ENCODE measurements around the gene LRMDA. TPM values are rescaled to one million over a fixed set of nuclear protein-coding genes. Genes with fewer than 3 reads are reported as not detected.

LRMDA gene
- total RNA-seq, 1 donor from 2014 or later = 0.19 TPM

DNA sequence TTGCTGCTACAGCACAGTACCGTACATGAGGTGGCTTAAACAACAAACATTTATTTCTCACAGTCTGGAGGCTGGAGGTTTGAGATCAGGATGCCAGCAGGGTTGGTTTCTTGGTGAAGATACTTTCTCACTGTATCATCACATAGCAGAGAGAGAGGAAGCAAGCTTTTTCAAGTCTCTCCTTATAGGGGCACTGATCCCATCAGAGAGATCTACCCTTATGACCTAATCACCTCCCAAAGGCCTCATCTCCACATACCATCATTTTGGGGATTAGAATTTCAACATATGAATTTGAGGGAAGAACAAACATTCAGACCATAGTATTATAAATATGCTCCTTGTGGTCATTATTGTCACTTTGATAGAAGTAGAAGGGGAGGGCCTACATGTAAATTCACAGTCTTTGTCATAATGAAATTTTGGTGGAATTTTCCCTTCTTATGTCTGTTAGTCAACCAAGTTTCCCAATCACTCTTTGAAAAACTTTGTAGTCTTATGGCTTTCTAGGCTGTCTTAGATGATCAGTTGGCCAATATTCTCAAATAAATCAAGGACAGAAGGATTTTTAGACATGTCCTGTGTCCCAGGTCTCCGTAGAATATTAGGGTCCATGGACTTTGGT is 606.2 kb downstream of the LRMDA start:
- TF ChIP-seq, protein P1, sequence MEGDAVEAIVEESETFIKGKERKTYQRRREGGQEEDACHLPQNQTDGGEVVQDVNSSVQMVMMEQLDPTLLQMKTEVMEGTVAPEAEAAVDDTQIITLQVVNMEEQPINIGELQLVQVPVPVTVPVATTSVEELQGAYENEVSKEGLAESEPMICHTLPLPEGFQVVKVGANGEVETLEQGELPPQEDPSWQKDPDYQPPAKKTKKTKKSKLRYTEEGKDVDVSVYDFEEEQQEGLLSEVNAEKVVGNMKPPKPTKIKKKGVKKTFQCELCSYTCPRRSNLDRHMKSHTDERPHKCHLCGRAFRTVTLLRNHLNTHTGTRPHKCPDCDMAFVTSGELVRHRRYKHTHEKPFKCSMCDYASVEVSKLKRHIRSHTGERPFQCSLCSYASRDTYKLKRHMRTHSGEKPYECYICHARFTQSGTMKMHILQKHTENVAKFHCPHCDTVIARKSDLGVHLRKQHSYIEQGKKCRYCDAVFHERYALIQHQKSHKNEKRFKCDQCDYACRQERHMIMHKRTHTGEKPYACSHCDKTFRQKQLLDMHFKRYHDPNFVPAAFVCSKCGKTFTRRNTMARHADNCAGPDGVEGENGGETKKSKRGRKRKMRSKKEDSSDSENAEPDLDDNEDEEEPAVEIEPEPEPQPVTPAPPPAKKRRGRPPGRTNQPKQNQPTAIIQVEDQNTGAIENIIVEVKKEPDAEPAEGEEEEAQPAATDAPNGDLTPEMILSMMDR (IDR thresholded peaks at IDR 0.05) = no peak
- no peak for DNase-seq (ENCODE audit: extremely low spot score, unreplicated experiment)
- peaks cover 9% of the 10 kb centered on the region for H3K9me3 Mint-ChIP-seq (ENCODE audit: unreplicated experiment)

DNA sequence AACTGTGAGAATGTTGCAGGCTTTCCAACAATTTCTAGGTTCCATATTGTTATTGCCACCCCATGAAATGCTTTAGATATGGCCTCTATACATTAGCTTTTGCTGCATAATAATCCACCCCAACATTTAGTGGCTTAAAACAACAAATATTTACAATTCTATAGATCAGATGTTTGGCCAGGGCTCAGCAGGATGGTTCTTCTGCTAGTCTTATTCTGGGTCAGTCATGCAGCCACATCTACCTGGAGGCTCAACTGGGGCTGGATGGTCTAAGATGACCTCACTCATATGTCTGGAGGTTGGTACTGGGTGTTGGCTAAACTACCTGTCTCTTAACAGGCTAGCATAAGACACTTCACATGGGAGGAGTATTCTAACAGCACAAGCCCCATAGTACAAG is 607.3 kb downstream of the LRMDA start:
- Mint-ChIP-seq H3K36me3 (ENCODE audit: unreplicated experiment) (no peaks in the 10 kb centered on the region), H3K27me3 (ENCODE audit: unreplicated experiment) (peaks cover 17% of the 10 kb centered on the region), H3K27ac (ENCODE audit: unreplicated experiment) (no peak overlapping the region), H3K9me3 (ENCODE audit: unreplicated experiment) (peaks cover 9% of the 10 kb centered on the region), H3K4me3 (ENCODE audit: unreplicated experiment) (no peak overlapping the region), H3K4me1 (ENCODE audit: unreplicated experiment) (peaks cover 14% of the 10 kb centered on the region)
- TF ChIP-seq, protein P1 (IDR thresholded peaks at IDR 0.05) = no peak
- DNase-seq (ENCODE audit: extremely low spot score, unreplicated experiment) = no peak

More for the DNA sequence above, 606.2 kb downstream of the LRMDA start:
- H3K4me1 Mint-ChIP-seq (ENCODE audit: unreplicated experiment) = peaks cover 15% of the 10 kb centered on the region
- no peak overlapping the region for H3K4me3 Mint-ChIP-seq (ENCODE audit: unreplicated experiment)
- H3K27ac Mint-ChIP-seq (ENCODE audit: unreplicated experiment) = no peak overlapping the region
- peaks cover 17% of the 10 kb centered on the region for H3K27me3 Mint-ChIP-seq (ENCODE audit: unreplicated experiment)
- no peaks in the 10 kb centered on the region for H3K36me3 Mint-ChIP-seq (ENCODE audit: unreplicated experiment)

DNA sequence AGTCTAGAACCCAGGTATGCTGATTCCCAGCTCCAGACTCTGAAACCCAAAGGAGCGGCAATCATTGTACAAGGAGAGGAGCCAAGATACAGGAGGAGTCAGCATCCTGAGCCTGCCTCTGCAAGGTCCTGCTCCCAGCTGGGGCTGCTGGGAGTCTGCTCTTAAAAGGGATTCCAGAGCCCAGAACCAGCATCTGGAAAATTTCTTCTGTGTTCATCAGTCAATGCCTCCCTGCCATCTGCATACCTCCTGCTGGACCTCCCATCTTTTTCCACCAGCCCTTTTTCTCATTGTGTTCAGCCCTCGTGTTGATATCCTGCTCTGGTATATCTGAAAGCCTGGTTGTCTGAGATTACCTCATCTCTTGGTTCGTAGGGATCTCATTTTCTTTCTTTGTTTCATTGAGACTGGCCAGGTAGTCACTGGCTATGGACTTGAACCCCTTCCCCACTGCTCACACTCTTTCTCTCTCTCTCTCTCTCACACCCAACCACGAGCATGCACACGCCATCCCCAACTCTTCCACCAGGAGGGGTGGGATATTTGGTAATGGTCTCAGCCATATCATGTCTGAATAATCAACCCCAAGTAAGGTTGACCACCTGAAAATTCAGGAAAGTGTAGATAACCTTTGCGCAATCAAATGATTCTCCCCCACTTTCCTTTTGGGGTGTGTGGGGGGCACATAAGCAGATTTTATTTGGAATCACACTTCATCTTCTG is 608.8 kb downstream of the LRMDA start:
- TF ChIP-seq, protein P1 (IDR thresholded peaks at IDR 0.05) = no peak
- Mint-ChIP-seq H3K27ac (ENCODE audit: unreplicated experiment) (no peak overlapping the region), H3K36me3 (ENCODE audit: unreplicated experiment) (no peaks in the 10 kb centered on the region), H3K27me3 (ENCODE audit: unreplicated experiment) (peaks cover 17% of the 10 kb centered on the region), H3K9me3 (ENCODE audit: unreplicated experiment) (peaks cover 9% of the 10 kb centered on the region), H3K4me3 (ENCODE audit: unreplicated experiment) (no peak overlapping the region), H3K4me1 (ENCODE audit: unreplicated experiment) (peaks cover 8% of the 10 kb centered on the region)
- DNase-seq (ENCODE audit: extremely low spot score, unreplicated experiment) = no peak

DNA sequence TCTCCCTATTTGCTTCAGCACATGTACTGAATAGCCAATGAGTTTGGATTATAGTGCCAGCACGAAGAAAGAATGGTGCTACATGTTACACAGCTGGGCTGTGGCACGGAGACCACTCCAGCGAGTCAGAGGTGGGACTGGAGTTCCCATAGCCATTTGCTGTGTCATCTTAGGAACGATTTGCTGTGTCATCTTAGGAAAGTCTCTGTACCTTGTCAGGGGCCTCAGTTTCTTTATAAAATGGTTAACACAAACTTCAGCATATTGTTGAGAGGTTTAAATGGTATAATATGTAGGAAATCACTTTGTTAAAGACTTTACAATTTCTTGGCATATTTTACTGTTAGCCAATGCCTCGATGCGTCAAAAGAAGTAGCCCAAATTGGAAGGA is 609.4 kb downstream of the LRMDA start:
- DNase-seq (ENCODE audit: extremely low spot score, unreplicated experiment) = no peak
- H3K4me3 Mint-ChIP-seq (ENCODE audit: unreplicated experiment) = no peak overlapping the region
- no peak overlapping the region for H3K27ac Mint-ChIP-seq (ENCODE audit: unreplicated experiment)
- H3K36me3 Mint-ChIP-seq (ENCODE audit: unreplicated experiment) = no peaks in the 10 kb centered on the region
- peaks cover 9% of the 10 kb centered on the region for H3K9me3 Mint-ChIP-seq (ENCODE audit: unreplicated experiment)
- peaks cover 5% of the 10 kb centered on the region for H3K4me1 Mint-ChIP-seq (ENCODE audit: unreplicated experiment)
- TF ChIP-seq, protein P1 (IDR thresholded peaks at IDR 0.05) = no peak
- H3K27me3 Mint-ChIP-seq (ENCODE audit: unreplicated experiment) = peaks cover 23% of the 10 kb centered on the region

DNA sequence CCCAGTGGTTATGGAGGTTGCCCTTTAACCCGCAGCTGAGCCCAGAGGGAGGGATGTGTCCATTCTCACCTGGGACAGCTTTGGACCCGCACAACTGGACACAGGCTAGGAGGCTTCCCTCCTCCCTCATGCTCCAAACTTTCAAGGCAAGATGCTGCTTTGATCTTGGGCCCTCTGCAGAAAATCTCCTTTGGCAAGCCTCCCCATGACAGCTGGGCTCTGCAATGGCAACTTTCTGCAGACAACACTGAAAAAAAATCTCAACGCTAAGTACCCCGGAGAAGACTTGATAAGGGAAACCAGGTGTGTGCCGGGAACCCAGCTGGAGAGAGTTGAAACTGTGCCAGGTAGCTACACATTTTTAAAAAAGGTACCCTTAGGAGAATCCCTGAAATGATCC is 610.1 kb downstream of the LRMDA start:
- Mint-ChIP-seq H3K27me3 (ENCODE audit: unreplicated experiment) (peaks cover 29% of the 10 kb centered on the region), H3K27ac (ENCODE audit: unreplicated experiment) (no peak overlapping the region), H3K36me3 (ENCODE audit: unreplicated experiment) (no peaks in the 10 kb centered on the region), H3K4me1 (ENCODE audit: unreplicated experiment) (no peaks in the 10 kb centered on the region), H3K4me3 (ENCODE audit: unreplicated experiment) (no peak overlapping the region), H3K9me3 (ENCODE audit: unreplicated experiment) (peaks cover 9% of the 10 kb centered on the region)
- TF ChIP-seq, protein P1 (IDR thresholded peaks at IDR 0.05) = no peak
- DNase-seq (ENCODE audit: extremely low spot score, unreplicated experiment) = no peak
